Stimulated activated CD4-positive, alpha-beta T cell treated with anti-CD3 and anti-CD28 coated beads, Interleukin-4, amount 100 ng/mL, for 48 hours (primary cell): ENCODE data around the gene CLDN18.

Experiments used
- DNase-seq, 2 donors: peaks; one replicate each; pipeline ENCODE4 v3.0.0-alpha.2; 2020; ENCODE audit warnings: low read depth in 2 of 2

CLDN18 gene

GRCh38 chr3:138025553-138025952 is 15.6 kb downstream of the CLDN18 start:
- DNase-seq, result no peak

GRCh38 chr3:138027821-138028220 is 17.9 kb downstream of the CLDN18 start:
- DNase-seq, result no peak

GRCh38 chr3:138030734-138031280 is 20.8 kb downstream of the CLDN18 start:
- DNase-seq, result no peak

- DNase-seq, result no peak
Observed at GRCh38 chr3:138031536-138031935, 21.6 kb downstream of the CLDN18 start.

DNA sequence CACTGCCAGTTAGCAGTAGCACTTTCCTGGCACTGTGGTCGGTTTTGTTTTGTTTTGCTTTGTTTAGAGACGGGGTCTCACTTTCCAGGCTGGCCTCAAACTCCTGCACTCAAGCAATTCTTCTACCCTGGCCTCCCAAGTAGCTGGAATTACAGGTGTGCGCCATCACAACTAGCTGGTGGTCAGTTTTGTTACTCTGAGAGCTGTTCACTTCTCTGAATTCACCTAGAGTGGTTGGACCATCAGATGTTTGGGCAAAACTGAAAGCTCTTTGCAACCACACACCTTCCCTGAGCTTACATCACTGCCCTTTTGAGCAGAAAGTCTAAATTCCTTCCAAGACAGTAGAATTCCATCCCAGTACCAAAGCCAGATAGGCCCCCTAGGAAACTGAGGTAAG is 22.6 kb downstream of the CLDN18 start:
- no peak for DNase-seq

DNA sequence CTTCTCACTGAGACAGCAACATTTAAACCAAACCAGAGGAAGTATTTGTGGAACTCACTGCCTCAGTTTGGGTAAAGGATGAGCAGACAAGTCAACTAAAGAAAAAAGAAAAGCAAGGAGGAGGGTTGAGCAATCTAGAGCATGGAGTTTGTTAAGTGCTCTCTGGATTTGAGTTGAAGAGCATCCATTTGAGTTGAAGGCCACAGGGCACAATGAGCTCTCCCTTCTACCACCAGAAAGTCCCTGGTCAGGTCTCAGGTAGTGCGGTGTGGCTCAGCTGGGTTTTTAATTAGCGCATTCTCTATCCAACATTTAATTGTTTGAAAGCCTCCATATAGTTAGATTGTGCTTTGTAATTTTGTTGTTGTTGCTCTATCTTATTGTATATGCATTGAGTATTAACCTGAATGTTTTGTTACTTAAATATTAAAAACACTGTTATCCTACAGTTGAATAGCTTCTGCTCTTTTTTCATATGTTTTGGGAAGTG is 23.3 kb downstream of the CLDN18 start:
- DNase-seq, result no peak

- DNase-seq, result no peak
Observed at GRCh38 chr3:138034918-138035317, 25.0 kb downstream of the CLDN18 start.

GRCh38 chr3:138036572-138036971 is 26.6 kb downstream of the CLDN18 start:
- DNase-seq, result no peak

GRCh38 chr3:138038725-138039462 is 28.9 kb downstream of the CLDN18 start:
- no peak for DNase-seq

GRCh38 chr3:138042043-138042442 is 32.1 kb downstream of the CLDN18 start:
- no peak for DNase-seq

DNA sequence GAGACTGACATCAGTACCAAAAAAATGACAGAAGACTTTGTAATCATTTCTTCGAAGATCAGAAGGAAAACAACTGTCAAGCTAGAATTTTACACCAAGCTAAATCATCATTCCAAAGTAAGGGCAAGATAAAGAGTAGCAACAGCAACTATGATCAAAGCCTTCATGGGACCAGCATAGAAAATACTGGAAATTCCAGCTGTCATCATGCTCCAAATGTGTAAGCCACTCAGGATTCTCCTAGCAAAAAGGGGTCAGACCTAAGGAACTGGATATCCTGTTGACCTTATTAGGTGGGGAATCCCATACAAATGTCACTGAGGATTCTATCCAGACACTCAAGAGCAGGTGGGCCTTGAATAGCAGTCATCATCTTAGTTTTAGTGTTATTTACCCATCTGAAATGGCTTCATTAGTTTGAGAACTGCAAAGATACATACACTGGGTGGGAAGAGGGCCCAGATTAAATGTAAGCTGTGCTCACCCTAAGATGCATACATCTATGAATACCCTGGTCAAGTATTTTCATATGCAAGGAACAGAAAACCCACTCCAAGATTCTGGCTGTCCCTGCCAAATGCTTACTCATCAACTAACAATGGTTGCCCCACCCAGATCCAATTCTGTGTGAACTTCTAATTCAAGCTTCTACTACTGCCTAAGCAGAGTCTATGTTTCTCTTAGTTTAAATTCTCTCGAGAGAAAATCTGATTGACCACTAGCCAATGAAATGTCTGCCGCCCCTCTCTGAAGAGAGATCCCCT is 33.5 kb downstream of the CLDN18 start:
- no peak for DNase-seq

GRCh38 chr3:138046085-138046484 is 36.1 kb downstream of the CLDN18 start:
- no peak for DNase-seq

DNA sequence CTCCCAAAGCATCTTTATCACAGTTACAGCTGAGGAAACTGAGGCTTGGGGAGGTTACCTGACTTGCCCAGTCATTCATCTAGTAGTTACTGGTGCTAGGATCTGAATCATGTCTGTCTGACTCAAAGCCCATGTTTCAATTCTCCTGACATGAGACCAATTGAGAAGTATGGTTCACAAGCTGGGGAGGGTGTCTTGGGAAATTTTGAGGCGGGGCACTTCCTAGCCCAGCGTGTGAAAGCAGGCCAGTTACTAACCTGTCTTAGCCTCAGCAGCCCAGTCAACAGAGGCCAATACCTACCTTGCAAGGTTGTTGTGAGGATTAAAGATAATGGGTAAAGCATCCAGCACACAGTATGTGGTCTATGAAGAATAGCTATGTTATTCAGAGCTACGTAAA is 37.0 kb downstream of the CLDN18 start:
- no peak for DNase-seq

DNA sequence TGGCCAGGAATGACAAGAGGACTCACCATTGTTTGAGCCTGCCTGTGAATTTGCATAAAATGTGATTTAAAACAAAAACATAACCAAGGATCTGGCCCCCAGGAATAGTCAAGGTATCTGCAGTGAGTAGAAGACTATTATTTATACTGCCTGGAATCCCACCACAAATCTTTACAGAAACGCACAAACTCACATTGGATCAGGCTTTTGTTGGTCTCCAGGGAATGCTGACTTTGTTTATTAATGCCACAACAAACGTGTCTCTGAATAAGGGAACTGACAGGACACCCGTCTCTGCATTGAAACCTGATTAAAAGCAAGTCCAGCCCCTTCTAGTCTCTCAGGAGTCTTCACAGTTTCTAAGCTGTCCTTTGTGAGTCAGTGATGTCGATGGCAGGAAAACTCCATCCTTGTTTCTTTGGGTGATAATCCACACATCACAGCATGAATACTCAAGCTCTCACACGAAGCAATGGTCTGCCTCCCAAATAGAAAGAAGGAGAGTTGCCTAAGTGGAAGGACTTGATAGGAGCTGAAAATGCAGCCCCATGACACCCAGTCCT is 37.7 kb downstream of the CLDN18 start:
- no peak for DNase-seq

GRCh38 chr3:138049157-138049919 is 39.4 kb downstream of the CLDN18 start:
- DNase-seq, result no peak

- DNase-seq, result no peak
Observed at GRCh38 chr3:138051947-138052802, 42.2 kb downstream of the CLDN18 start.

DNA sequence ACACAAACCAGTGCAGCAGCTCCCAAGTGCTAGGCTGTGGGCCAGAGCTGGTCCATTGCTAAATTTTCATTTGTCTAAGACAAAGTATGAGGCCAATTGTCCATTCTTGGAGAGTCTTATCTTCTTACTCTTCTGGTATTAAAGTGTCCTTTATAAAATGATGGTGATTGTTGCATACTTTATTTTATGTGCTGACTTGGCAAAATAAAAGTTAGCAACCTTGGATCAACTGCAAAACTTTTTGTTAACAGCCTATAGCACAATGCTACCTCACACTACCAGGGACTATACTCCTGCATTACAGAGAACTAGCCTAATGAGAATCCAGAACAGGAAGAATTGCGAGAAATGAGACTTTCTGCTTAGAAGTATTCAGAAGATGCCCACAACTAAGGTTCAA is 44.1 kb downstream of the CLDN18 start:
- DNase-seq, result no peak

GRCh38 chr3:138057384-138057783 is 47.4 kb downstream of the CLDN18 start:
- no peak for DNase-seq

DNA sequence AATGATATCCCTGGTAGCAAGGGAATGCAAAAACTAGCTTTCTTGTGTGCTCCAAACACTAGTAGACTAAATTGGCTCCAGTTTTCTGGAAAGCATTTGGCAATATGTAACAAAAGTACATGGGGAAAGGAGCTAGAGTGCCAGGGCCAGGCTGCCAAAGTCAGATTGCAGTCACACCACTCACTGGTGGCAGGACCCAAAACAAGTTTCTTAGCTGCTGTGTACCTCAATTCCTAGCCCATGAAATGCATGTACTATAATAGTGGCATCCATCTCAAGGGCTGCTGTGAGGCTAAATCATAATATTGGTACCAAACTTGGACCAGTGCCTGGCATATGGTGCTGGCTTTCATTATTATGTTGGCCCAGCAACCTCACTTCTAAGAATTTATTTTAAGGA is 49.3 kb downstream of the CLDN18 start:
- no peak for DNase-seq

DNA sequence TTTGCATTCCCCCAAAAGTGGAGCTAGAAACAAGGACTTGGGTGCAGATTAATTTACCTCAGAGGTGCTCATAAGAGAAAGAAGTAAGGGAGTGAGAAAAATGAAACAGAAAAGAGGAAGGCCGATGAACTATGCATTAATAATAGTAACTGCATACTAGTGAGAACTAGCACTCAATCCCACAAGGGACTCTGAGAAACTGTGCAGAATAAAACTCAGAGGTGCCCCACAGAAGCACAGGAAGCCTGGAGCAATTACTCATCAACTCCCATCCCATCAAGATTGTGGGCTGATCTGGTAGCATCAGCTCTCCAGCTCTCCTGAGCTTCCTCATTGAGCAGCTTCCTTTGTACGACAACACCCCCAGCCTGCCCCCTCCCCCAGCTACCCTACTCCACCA is 50.8 kb downstream of the CLDN18 start:
- DNase-seq, result no peak

GRCh38 chr3:138062037-138062436 is 52.1 kb downstream of the CLDN18 start:
- DNase-seq, result no peak
